IPS DF 4.7 (cell line): ENCODE measurements around the gene SPATS1.
"Not testable (repeated sequence)": the region's sequence is repeated elsewhere in the genome, so short reads cannot be mapped to it uniquely, and the experiment has no call there.

Experiments
- DNase-seq: peaks from one replicate; pipeline ENCODE4 v3.0.0-alpha.2; 2013; ENCODE audit warnings: low spot score; ENCODE audit errors: extremely low read depth

SPATS1 gene

DNA sequence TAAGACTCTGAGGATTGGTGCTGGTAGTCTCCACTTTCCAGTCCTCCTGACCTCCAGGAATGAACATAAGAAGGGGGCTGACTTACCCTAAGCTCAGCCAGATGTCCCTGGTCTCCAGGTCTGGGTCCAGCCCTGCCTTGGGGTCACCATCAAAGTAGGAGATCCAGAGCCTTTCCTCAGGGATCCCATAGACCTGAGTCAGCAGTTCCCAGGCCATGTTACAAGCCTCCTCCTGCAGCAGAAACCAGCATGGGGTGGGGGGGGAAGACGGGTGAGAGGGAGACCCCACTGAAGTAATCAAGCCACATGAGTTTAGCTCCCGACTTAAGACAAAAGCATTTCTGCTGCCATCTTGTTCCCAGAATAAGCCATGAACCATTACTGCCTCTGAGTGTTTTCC lies 31.1 kb upstream of the SPATS1 start:
- DNase-seq: no peak

DNA sequence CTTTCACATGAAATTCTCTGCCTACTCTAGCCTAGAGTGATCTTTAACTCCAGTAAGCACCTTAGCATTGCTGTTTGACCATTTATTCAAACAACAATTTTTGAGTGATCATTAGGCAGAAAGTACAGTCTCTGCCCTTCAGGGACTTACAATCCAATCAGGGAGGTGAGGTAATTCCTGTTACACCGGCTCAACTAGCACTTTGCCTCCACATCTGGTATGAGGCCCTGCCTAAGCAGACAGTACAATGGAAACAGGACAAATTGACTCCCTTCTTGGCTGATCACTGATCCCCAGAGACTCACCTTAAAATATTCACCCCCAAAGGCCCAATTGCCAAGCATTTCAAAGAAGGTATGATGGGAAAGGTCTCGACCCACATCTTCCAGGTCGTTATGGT lies 30.7 kb upstream of the SPATS1 start:
- DNase-seq: no peak

DNA sequence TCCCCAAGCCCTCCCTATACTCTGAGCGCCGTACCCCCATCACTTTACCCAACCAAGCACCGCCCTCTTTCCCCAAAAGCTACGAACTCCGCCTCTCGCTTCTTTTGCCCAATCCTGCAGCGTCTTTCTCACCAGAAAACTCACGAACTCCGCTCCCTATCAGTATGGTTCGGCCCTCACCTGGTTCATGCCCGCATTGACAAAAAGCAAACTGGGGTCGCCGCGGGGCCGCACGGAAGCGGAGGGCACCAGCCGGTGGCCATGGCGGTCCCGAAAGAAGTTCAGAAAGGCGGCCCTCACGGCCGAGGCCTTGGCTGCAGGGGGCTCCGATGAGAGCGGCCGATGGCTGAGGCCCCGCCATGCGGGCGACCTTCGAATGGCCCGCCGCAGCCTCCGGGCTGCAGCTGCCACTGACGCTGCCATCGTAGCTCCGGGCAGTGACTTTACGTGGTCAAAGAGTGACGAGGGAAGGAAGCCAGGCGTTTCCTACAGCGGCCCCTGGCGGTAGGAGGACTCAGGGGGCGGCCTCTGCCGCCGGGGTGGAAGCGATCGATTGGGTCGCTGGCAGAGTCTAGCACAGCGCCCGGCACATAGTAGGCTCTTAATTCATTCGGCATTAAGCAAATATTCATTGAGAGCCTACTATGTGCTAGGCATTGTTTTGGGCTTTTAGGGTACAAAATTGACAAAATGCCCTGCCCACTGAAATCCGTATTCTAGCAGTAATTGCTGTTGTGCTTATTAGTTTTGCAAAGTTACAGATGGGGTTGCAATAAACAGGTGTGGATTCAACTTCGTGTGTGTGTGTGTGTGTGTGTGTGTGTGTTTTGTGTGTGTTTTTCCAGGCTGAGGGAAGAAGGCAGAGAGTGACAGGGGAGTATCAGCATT lies 29.3 kb upstream of the SPATS1 start, which contains the start of gene AARS2:
Gene AARS2 (minus strand): TSS at position 447 of the 888 bp plus-strand sequence. CDS start 24 bp downstream, at position 423.
- peak; percentile 66 for DNase-seq

DNA sequence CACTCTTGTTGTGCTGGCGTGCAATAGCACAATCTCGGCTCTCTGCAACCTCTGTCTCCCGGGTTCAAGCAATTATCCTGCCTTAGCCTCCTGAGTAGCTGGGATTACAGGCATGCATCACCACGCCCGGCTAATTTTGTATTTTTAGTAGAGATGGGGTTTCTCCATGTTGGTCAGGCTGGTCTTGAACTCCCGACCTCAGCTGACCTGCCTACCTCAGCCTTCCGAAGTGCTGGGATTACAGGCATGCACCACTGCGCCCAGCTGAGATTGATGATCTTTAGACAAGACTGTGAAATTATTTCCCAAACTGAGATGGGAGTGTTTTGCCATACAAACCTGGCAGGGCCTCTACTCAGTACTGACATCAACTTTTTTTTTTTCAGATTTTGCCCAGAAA lies 27.8 kb upstream of the SPATS1 start:
- not testable (repeated sequence) for DNase-seq

DNA sequence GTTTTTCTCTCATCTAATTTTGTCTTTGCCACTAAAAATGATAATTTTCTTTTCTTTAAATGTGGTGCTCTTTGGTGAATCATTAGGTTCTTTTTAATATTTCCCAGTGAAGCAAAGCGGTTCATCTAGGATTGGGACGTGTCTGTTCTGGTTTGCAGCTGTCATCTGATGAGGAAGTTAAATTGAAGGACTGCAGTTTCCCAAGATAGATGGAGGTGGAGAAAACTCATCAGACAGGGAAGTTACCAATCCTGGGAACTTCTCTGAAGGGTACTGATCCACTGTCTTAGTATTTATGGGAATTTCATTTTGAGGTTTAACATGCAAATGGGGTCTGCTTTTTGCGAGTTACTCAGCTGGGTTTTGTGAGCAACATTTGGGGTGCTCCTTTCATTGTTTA lies 26.9 kb upstream of the SPATS1 start:
- no peak for DNase-seq

DNA sequence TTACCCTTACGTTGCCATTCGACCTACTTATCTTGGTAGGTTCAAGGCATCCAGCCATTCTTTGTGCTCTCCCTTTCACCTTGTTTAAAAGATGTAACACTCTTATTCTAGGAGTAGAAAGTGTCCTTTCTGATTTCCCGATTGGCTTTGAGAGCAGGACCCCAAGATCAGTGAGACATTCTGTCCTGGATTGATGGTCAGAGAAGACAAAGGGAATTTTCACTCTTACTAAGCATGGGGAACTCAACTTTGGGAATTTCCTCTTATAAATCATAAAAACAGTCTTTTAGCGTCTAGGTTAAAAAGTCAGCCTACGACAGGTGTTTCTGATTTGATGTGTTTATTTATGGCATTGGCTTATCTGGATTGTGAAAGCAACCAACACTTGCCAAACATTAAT lies 26.5 kb upstream of the SPATS1 start:
- DNase-seq: no peak

DNA sequence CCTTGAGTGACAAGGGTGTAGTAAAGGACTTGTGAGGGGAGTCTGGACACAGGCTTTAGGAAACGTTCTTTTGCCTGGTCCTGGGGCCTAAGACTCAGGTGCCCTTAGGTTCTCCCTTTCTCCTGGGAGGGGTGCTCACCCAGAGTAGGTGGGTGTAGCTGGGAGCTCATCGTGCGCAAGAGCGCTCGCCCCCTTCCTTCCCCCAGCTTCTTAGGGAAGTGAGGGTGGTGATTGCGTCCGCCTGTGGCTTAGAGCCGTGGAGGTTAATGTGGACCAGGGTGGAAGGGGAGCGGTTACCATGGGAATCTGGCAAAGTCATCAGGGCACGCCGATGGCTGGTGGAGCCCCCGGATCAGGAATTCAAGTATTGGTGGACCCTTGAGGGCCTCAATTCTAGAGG lies 26.0 kb upstream of the SPATS1 start:
- no peak for DNase-seq

DNA sequence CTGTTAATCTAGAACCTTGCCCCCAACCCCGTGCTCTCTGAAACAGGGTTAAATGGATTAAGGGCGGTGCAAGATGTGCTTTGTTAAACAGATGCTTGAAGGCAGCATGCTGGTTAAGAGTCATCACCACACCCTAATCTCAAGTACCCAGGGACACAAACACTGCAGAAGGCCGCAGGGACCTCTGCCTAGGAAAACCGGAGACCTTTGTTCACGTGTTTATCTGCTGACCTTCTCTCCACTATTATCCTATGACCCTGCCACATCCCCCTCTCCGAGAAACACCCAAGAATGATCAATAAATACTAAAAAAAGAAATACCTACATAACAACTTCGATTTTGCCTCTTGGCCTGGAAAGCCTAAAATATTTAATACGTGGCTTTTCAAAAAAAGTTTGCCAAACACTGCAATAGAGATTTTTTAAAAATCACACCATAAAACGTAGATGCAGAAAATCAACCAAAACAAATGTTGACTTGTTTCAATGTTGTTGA lies 25.3 kb upstream of the SPATS1 start:
- DNase-seq: not testable (repeated sequence)

DNA sequence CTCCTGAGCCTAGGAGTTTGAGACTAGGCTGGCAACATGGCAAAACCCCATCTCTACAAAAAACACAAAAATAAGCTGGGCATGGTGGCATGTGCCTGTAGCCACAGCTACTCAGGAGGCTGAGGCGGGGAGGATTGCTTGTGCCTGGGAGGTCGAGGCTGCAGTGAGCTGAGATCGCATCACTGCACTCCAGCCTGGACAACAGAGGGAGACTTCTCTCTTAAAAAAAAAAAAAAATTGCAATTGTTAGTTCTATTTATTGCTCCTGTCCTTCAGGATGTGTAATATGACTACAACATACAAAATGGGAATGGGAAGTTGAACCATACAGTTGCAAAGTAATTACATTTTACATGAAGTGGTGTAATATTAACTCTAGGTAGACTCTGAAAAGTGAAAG lies 21.2 kb upstream of the SPATS1 start:
- DNase-seq: no peak

DNA sequence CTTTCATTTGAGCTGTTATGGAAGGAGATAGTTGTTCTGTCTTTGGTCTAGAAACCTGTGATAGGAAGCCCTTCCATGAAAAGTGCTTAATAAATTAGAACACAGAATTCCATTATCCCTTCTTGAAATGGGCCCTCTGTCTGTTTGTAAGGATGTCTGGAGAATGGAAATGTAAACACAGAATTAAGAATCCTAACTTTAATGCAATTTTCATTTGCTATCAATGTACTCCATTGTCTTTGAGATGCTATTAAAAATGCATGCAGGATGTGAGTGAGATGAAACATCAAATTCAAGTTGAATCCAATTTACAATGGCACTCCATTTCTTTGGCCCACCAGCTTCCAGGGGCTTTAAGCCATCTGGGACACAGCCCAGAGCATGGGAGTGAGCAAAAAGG lies 15.4 kb upstream of the SPATS1 start:
- DNase-seq: no peak

DNA sequence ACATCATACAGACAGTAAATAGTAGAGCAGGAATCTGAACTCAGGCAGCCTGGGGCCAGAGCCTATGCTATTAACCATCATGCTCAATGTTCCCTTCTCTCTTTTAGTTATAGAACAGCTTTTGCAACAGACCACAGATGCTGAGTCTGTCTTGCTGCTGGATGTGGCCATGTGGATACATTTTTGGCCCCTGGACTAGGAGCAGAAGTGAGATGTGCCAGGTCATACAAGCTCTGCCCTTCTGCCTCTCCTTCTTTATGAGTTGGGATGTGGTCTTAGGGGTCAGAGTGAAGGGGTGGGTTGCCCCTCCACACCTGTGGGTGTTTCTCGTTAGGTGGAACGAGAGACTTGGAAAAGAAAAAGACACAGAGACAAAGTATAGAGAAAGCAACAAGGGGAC lies 14.7 kb upstream of the SPATS1 start:
- DNase-seq: no peak

DNA sequence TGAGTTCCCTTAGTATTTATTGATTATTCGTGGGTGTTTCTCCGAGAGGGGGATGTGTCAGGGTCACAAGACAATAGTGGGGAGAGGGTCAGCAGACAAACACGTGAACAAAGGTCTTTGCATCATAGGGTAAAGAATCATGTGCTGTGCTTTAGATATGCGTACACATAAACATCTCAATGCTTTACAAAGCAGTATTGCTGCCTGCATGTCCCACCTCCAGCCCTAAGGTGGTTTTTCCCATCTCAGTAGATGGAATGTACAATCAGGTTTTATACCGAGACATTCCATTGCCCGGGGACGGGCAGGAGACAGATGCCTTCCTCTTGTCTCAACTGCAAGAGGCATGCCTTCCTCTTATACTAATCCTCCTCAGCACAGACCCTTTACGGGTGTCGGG lies 14.2 kb upstream of the SPATS1 start:
- not testable (repeated sequence) for DNase-seq

DNA sequence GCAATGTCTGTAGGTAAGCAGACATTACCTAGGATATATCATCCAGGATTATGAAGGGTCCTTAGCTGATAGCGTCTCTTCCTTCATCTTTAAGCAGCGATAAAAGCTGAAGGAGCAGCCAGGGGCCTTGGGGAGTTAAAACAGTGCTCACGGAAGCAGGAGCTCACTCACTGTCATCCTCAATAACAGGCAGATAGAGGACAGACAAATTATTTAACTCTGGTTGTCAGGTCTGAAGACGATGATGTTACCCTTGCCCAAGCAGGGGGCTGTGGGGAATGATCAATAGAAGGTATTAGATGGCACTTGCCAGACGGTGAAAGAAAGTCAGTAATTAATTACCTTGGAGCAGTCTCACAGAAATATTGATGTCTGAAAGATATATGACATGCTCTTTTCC lies 12.6 kb upstream of the SPATS1 start:
- DNase-seq: no peak

DNA sequence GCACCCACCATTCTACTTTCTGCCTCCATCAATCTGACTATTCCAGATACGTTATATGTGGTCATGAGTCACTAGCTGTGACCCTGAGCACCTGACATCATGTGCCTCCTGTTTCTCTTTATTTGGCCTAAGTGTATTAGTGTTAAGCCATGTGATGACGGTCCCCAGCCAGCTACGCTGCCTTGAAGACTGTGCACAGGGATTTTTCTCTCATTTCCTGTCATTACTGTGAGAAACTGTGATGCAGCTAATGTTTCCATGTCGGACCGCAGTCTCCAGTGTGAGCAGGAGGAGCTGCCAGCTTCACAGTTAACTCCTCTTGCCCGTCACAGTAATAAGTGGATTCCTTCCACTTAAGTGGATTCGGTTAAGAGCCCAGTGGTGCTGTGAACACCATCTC lies 9.9 kb upstream of the SPATS1 start:
- DNase-seq: no peak

DNA sequence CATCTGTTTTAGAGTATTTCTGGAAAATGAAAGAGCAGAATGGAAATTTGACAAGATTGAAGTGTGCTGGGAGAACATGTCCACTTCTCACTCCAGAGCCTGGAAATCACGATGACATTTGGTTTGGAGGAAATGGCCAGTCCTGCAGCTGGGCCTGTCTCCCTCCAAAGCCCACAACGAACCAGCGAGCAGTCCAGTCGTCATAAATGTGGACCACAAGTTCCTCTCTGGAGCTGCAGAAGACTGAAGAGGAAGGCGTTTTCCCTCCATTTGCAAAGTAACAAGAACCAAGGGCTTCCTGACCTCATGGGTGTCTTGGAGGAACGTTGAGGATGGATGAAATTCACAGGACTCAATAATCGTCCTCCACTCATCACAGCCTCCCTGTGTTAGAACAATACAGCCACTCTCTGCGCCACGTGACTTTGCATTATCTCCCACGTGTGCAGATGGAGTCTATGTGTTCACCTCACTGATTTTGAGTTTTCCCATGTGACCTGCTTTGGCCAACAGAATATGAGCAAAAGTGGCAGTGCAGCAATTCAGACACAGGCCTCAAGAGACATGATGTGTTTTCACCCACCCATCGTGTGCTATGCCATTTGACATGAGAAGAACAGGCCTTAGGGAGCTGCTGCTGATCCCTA lies 9.1 kb upstream of the SPATS1 start:
- DNase-seq: no peak

DNA sequence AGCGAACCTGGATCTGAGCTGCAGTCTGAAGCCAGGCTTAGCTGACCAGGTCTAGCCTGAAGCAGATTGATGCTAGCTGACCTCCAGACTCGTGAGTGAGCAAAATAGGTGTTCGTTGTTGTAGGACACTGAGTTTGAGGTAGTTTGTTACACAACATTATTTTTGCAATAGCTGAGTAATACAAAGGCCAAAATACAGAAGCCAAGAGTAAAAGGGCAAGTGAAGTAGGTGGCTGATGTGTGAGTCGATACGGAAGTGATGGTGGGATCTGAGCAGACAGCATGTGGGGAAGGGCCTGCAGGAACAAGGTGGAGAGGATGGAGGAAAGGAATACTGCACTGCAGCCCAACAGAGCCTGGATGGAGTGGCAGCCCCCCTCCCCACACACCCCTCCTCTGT lies 8.5 kb upstream of the SPATS1 start:
- no peak for DNase-seq

DNA sequence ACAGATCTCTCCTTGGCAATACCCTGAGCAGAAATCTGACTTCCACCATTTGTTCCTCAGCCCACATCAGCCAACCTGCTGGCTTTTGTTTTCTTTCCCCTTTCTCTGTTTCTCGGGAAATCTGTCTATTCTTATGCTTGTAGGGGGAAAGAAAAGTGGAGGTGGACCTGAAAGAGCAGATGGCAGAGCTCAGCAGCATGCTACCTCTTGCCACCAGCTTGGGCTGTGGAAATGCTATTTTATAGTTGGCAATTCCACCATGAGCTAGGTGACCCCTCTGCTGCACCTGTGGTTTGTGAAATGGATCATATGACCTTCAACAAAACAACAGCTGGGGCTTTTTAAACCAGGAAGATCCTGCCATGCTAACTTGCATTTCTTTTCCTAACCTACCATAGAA lies 6.8 kb upstream of the SPATS1 start:
- no peak for DNase-seq

DNA sequence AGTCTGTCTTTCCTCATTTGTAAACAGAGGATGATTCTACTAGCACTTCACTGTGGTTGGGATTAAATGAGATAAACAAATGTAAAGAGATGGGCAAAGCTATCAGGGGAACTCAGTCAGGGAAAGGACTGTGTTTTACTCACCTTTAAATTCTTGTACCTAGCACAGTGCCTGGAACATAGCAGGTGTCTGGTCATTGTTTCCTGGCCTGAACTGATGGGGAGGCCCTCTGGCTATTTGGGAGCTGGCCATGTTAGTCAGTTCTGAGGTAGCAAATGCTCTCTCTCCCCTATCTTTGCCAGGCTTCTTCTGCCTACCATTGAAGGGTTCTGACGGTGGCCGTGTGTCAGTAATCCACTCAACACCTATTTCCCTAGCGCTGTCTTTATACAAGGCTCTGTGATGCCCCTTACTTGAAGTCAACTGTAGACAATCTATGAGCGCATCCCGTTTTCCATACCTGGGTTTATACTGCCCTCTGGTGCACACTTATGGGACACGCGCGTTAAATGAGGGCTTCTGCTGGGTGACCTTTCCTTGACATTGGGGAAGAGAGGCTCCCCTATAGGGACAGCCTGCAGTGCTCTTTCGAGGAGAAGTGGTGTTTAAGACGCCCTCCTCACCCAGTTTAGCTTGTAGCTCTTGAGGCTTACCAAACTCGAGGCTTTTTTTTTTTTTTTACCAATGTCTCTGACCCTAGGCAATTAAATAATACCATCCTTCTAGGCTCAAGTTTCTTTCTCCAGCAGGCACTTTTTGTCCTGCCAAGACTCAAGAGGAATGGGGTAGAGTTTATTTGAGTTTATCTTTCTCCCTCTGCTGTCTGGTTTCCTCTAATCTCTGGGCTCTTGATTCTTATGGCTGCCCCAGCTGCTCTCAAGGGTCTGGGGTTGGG lies 4.0 kb upstream of the SPATS1 start:
- DNase-seq: no peak

DNA sequence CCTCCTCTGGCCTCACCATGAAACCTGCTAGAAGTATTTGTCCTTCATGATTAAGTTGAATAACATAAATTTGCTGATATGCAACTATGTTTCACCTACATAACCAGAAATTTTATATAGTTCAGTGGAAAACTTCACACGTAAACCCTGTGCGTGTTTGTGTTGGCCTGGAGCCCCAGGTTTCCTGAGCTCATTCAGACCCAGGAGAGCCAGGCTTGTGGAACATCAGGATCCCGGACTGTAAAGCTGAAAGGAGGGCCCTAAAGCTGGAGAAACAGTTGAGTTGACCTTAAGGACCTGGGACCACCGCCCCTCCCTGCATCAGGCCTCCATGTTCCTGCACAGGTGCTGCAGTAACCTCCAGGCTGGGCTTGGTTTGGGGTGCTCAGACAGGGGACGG lies 3.1 kb upstream of the SPATS1 start:
- DNase-seq: no peak

DNA sequence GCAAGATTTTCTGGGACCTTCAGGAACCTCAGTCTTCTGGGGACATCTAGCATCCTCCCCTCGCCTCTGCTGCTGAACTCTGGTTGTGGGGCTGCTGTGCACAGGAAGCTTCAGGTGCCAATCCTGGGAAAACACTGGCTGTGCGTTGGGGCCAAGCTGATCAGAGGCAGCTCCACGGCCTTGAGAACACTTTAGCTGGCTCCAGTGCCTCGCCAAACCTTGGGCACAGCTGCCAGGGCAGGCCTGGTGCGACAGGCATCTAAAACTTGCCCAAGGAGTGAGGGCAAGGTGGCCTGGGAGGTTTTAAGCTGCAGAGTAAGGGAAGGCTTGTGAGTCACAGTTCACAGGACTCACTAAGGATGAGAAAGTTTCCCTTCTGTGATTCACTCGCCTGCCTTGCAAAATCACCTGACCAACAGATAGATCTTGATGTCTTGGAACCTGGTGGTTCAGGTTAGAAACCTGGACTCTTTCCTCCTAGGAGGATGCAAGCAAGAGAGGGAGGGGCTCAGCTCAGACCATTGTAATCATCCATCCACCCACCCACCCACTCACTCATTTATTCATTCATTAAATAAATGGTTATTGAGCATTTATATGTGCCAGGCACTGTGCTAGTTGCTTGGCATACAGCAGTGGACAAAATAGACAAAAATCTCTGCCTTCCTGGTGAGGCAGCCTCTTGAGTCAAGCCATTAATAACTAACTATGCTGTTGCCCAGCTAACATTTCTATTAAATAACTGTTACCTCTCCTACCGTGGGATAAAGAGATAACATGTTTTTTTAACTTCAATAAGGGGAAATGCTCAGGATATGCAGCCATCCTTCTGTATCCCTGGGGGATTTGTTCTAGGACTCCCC lies 2.5 kb upstream of the SPATS1 start:
- no peak for DNase-seq
